SKM-1 (cell line): Measurements from ENCODE around the gene DOK7.

Experiments
- DNase-seq: peaks from one replicate; lab custom pipeline; 2025; ENCODE audit not compliant: unreplicated experiment; lab: John Stamatoyannopoulos, UW

DOK7 gene

GRCh38 chr4:3462321-3462789 lies 751 bp upstream of the DOK7 start:
- no peak for DNase-seq

- DNase-seq: no peak
Observed at GRCh38 chr4:3463556-3464348, 646 bp downstream of the DOK7 start.

GRCh38 chr4:3464349-3464905 lies 1.3 kb downstream of the DOK7 start:
- DNase-seq: no peak

- DNase-seq: no peak
Observed at GRCh38 chr4:3464911-3465697, 2.0 kb downstream of the DOK7 start.

- DNase-seq: no peak
Observed at GRCh38 chr4:3465698-3466671, 2.9 kb downstream of the DOK7 start.

GRCh38 chr4:3466691-3467600 lies 3.8 kb downstream of the DOK7 start:
- DNase-seq: no peak

- DNase-seq: no peak
Observed at GRCh38 chr4:3467601-3468031, 4.5 kb downstream of the DOK7 start.

- DNase-seq: no peak
Observed at GRCh38 chr4:3468154-3468553, 5.0 kb downstream of the DOK7 start.

GRCh38 chr4:3468804-3469203 lies 5.7 kb downstream of the DOK7 start:
- DNase-seq: no peak

- DNase-seq: no peak
Observed at GRCh38 chr4:3469386-3470243, 6.5 kb downstream of the DOK7 start.

GRCh38 chr4:3470244-3471097 lies 7.4 kb downstream of the DOK7 start:
- no peak for DNase-seq

- no peak for DNase-seq
Observed at GRCh38 chr4:3471098-3471760, 8.1 kb downstream of the DOK7 start.

GRCh38 chr4:3471886-3472285 lies 8.8 kb downstream of the DOK7 start:
- no peak for DNase-seq

GRCh38 chr4:3472411-3473141 lies 9.5 kb downstream of the DOK7 start:
- DNase-seq: no peak

- no peak for DNase-seq
Observed at GRCh38 chr4:3473181-3473950, 10.3 kb downstream of the DOK7 start.
